GM18508 (cell line): ENCODE results near the gene FNDC11.
"Not testable (repeated sequence)": the region's sequence is repeated elsewhere in the genome, so short reads cannot be mapped to it uniquely, and the experiment has no call there.

Source experiments
- ATAC-seq: cut with Tn5 transposase; IDR thresholded peaks from one replicate; pipeline ENCODE4 v1.9.1; 2021; ENCODE audit warnings: moderate number of reproducible peaks; ENCODE audit not compliant: insufficient read depth, unreplicated experiment

Gene FNDC11, protein sequence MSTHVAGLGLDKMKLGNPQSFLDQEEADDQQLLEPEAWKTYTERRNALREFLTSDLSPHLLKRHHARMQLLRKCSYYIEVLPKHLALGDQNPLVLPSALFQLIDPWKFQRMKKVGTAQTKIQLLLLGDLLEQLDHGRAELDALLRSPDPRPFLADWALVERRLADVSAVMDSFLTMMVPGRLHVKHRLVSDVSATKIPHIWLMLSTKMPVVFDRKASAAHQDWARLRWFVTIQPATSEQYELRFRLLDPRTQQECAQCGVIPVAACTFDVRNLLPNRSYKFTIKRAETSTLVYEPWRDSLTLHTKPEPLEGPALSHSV

DNA sequence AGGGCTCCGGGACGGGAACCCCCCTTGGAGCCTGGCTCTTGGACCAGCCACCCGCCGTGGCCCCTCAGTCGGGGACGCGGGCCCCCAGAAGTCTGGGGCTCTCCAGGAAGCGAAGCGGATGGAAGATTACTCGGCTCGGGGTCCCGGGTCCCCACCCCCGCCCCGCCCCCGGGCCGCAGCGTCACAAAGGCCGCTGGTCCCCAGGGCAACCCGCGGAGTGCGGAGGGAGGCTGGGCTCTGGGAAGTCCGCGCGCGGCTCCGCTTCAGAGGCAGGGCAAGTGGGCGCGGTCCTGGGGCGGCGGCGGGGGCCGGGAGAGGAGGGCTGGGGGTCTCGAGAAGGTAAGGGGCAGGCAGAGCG is at the start of gene FNDC11:
TSS of gene FNDC11 (plus strand) at position 227 of the 358 bp plus-strand sequence. CDS start 1,505 bp downstream, outside the sequence.
- no peak for ATAC-seq

DNA sequence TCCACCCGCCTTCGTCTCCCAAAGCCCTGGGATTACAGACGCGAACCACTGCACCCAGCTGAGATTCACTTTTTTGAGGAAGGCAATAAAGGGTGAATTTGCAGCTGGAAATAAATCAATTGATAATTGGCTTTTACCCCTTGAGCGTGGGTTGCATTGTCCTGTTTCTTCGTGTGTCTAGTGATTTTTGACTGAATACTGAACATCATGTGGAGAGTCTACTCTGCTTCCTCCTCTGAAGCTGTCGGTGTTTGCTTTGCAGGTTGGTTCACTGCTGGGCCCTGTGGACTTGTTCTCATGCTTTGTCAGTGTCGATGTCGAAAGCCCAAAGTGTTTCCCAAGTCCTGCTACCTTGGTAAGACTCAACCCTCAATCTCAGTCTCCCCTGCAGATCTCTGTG is 49.3 kb upstream of the FNDC11 start:
- ATAC-seq = no peak

DNA sequence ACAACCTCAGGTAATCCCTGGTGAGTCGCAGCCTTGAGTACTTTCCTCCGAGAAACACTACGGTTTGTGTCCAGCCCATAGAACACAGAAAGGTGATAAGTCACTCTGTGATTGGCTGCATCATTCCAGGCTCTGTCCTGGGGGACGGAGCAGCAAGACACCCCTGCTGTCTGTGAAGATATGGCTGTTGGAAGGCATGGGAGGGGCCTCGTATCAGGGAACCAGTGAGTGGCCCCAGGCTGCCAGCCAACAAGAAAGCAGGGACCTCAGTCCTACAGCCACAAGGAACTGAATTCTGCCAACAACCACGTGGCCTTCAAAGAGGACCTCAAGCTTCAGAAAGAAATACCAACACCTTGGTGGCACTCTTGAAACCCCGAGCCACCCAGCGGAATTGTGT is 48.7 kb upstream of the FNDC11 start:
- no peak for ATAC-seq

DNA sequence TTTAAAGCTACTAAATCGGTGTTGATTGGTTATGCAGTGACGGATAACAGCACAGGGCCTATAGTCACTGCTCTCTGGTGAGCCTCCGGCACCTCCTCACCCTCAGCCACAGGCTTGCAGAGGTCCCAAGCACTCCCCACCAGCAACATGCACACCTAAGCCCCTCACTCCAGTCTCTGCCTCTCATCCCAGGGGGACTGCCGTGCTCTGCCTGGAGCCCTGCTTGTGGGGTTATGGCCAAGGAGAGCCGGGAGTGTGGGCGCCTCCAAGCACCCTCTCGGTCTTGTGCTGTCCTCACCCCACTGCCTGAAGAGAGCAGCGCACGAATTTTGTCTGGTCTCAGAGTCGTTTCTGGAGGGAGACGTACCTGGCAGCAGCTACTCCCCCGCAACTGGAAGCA is 48.2 kb upstream of the FNDC11 start:
- no peak for ATAC-seq

DNA sequence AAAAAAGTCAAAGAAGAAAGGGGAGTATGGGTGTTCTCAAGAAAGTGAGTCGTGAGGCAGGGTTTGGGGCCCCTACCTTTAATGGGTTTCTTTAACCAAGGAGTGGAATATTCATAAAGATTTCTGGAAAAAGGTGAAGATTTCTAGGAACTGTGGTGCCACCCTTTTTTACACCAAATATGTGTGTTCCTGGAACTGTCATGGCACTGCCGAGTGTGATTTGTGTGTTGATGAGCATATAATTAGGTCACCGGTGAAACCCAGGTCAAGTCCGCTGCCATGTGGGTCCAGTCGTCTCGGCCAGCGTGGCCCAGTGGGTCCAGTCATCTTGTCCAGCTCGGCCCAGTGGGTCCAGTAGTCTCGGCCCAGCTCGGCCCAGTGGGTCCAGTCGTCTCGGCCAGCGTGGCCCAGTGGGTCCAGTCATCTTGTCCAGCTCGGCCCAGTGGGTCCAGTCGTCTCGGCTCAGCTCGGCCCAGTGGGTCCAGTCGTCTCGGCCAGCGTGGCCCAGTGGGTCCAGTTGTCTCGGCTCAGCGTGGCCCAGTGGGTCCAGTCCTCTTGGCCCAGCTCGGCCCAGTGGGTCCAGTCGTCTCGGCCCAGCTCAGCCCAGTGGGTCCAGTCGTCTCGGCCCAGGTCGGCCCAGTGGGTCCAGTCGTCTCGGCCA is 46.7 kb upstream of the FNDC11 start:
- no peak for ATAC-seq

DNA sequence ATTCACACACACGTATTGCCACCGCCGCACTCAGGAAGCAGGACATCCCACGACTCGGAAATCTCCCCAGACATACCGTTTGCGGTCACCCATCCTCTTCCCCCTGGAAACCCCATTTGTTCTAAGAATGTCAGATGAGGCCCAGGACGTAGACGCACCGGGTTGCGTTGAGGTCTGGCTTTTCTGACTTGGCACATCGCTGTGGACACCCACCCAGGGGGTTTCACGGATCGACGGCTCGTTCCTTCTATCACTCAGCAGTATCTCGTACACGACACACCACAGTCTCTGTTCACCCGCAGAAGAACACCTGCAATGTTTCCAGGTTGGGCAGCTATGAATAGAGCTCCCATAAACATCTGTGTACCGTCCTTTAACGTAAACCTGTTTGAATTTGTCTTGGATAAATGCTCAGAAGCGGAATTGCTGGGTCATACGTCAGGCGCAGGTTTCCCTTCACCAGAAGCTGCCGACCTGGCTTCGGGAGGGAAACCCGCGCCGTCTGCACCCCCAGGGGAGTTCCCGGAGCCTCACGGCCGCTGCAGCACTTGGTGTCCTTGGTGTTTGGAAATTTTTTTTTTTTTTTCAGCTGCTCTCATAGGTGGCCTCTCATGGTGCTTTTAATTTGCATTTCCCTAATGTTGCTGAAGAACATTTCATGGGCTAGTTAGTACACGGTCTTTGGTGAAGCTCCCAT is 45.7 kb upstream of the FNDC11 start:
- no peak for ATAC-seq

DNA sequence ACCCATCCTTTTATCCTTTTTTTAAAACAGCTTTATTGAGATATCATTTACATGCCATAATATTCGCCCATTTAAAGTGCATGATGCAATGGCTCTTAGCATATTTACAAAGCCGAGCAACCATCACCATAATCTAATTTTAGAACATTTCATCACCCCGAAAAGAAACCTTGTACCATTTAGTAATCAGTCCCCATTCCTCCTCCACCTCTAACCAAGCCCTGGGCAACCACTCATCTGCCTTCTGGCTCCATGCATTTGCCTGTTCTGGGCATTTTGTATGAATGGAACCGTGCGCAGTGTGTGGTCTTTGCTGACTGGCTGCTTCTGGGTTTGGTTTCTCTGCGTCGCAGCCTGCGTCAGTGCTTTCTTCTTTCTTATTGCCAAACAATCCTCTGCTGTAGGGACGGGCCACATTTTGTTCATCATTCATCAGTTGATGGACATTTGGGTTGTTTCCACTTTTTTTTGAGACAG is 44.8 kb upstream of the FNDC11 start:
- ATAC-seq = no peak

DNA sequence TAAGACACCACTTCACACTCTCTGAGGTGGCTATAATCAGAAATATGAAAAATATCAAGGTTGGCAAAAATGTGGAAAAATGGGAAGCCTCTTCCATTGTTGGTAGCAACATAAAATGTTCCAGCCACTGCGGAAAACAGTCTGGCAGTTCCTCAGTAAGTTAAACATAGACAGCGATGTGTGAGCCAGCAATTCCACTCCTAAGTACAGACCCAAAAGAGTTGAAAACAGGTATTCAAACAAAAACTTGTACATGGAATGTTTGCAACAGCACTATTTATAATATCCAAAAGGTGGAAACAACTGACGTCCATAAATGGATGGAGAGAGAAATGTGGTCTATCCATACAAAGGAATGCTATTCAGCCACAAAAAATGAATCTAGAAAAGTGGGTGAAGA is 40.8 kb upstream of the FNDC11 start:
- ATAC-seq = no peak

DNA sequence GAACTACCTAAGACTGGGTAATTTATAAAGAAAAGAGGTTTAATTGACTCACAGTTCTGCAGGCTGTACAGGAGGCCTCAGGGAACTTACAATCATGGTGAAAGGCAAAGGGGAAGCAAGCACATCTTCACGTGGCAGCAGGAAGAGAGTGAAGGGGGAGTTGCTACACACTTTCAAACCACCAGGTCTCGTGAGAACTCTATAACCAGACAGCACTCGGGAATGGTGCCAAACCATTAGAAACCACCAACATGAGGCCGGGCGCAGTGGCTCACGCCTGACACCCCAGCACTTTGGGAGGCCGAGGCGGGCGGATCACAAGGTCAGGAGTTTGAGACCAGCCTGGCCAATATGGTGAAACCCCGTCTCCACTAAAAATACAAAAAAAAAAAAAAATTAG is 39.4 kb upstream of the FNDC11 start:
- ATAC-seq = not testable (repeated sequence)

DNA sequence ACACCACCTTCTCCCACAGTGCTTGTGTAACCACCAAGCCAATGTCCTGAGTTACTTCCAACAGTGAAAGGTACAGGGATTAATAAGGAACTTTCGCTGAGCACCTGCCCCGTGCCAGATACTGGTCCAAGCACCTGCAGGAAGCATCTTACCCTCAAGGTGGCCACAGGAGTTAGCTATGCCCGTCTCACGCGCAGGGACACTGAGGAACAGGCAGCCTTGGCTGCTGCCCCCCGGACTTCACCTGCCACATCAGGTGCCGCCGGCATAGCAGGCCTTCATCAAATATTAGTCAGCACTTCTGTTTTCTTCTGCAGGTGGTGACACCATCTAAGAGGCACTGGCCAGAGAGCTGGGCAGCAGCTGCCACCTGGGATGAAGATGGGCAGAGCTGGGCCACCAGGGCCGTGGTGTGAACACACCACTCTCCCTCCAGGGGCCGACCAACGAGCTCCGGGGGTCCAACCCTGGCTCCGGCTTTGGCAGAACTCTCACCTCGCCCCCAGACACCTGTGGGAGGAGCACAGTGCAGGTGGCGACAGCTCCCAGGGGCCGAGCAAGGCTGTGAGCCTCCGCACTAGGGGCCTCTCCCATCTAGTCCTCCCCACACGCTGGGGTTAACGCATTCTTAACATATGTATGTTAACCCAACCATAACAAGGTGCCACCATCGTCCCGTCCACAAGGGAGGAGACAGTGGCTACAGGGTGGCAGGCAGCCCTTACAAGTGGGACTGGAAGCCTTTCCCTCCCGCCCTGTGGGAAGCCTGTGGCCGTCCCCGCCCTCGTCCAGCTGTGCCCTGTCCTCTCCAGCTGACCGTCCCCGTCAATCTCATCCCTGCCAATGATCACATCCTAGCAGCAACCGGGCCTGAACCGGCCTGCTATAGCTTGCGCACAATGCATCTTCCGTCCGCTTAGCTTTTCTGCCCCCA is 36.3 kb upstream of the FNDC11 start:
- no peak for ATAC-seq

DNA sequence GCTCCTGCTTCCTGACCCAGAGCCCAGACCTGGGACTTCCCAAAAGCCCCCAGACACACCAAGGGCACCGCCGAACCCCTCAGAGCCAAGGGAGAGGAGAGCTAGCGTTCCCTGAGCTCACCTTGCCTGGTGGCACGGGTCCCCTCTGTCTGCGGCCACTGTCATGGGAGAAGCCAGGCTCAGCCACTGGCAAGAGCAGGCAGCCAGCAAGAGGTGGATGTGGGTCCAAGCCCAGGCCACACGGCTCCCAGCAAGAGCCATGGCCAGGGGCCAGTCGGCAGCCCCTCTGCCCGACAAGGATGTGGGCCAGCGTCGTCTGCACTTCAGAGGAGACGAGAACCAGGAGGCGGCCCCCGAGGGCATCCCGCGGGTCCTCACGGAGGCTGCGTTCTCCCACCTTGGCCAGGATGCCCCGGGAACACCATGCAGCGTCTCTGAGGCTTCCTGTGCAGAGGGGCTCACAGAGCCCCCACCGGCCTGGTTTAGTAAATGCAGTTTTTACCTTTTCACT is 35.6 kb upstream of the FNDC11 start:
- ATAC-seq = no peak

DNA sequence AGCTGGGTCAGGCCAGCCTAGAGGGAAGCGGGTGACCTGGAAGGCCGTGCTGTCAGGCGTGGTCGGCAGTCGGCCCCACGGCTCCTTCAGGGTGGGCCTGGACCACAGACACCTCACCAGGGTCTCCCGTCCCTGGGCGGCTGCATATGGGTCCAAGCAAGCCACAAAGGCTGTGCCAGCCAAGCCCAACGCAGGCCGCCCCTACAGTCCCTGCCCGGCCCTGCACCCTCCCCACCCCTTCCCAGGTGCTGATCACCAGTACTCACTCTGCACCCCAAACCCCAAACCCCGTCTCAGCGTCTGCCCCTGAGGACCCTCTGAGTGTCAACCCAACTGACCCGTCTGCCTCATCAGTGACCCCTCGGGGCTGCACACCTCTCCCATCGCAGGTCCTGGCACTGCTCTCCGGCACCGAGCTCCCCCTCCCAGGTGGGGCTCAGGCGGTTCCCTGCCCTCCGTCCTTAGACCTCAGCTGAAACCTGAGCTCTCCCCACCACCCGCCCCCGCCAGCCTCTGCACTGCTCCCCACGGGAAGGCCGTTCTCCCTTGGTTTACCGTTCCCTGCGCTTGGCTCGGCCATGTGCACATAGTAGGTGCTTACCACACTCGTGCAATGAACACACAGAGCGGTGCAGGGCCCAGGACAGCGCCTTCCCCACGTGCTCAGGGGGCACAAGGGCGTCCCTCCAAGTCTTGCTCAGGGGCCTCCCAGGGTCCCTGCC is 34.9 kb upstream of the FNDC11 start:
- ATAC-seq = no peak

DNA sequence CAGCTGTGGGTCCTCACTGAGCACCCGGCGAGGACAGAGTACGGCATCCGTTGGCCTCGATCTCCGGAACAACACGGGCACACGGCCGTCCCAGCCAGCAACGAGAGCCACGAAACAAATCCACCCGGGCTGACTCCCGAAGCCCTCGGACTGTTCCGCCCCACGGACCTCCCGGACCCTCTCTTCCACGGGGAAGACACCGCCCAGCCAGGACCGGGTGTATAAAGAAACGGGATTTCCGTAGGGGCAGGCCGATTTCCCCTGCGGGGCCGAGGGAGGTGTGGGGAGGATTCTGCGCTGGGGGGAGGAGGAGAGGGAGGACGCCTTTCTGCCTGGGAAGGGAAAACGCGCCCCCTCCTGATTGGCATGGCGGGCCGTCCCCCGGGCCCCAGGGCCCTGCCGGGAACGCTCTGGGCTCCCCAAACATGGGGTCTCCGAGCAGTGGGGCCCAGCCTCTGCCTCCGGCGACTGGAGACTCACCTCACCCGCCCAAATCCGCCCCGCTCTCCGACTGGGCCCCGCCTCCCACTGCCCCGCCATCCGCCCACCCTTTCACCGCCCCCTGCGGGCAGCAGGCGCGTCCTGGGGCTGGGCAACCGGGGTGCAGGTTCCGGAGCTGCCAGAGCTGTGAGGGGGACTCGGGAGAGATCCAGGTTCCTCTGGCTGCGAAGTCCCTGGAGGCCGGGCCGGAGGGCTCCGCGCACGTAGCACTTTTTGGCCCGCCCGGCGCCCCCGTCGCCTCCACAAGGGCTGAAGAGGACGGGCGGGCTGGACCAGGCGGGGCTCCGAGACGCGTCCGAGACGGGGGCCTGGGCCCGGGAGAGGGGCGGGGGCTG is 34.1 kb upstream of the FNDC11 start:
- ATAC-seq = no peak

DNA sequence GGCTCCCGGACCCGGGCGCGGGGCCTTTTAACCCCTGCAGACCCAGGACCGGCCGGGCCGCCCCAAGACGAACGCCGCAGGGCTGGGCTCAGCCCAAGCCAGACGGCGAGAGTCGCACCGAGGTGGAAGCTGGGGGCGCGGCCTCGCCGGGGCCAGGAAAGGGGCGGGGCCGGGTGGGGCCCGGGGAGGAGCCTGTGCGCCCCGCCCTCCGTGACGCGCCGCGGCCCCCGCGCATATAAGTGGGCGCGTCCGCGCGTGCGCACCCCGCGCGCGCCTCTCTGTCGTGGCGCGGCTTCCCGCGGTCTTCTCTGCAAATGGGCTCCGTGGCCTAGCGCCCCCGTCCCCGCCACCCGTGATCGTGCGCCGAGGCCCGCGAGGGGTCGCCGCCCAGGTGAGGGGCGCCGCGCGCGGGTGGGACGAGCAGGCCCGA is 33.4 kb upstream of the FNDC11 start, which contains the start of gene PPDPF:
TSS of gene PPDPF (plus strand) at position 262 of the 430 bp plus-strand sequence. CDS start 544 bp downstream, outside the sequence.
- no peak for ATAC-seq

DNA sequence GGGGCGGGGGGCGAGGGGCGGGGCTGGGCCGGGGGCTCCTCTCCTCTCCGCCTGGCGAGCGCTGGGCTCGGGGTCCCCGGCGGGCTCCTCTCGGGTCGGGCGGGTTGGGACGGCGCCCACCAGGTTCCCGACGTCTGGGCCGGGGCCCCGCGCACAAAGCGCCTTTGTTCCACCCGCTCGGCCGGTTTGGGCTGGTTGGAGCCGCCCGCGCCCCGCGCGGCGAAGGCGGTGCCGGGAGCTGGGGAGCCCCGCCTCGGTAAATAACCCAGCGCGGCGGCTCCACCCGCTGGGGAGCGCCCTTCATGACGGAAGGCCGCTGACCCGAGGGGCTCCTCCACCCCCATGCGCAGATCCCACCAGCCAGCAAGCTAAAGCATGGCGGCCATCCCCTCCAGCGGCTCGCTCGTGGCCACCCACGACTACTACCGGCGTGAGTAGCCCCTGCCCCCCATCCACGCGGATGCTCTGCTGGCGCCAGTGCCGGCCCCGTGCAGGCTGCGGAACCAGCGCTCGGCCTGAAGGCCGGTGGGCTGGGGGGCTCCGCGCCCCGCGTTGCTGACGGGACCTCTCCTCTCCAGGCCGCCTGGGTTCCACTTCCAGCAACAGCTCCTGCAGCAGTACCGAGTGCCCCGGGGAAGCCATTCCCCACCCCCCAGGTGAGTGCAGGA is 32.9 kb upstream of the FNDC11 start:
- no peak for ATAC-seq

DNA sequence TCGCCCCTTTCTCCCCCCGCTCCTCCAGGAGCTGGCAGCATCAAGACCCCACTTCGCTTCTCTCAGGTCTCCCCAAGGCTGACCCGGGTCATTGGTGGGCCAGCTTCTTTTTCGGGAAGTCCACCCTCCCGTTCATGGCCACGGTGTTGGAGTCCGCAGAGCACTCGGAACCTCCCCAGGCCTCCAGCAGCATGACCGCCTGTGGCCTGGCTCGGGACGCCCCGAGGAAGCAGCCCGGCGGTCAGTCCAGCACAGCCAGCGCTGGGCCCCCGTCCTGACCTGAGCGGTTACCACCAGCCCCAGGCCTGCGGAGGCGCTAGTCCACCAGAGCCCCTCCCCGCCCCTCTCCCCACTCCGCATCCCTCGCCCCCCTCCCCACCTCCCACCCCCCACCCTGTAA is 32.4 kb upstream of the FNDC11 start:
- no peak for ATAC-seq

DNA sequence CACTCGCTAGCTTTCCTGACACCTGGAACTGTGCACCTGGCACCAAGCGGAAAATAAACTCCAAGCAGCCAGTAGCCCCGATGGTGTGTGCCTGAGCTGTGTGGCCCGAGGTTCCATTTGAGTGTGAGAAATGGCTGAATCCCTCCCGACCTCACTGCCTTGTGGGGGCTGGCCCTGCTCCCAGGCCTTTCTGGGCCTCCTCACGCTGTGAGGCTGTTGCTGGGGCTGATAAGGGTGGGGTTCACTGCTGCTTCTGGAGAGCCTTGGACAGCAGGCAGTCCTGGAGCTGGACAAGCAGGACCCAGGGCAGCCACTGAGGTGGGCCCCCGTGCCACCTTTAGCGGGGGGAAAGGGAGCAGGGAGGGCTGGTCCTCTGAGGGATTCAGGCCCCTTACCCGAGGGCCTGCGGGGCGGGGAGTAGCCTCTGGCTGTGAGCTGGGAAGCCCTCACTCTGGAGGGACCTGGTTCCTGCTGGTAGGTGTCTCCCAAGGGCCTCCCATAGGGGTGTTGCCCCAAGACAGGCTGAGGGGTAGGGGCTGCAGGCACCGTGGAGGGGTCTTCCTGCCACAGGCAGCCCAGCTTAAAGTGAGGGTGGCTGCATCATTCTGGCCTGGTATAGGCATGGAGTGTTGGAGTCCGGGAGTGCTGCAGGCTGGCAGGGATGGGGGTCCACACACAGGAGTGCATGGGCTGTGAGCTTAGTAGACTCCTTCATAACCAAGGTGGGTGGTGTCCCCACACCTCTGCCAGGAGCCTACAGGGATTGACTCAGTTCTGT is 31.7 kb upstream of the FNDC11 start:
- ATAC-seq = no peak
